GM21619 (cell line): ENCODE measurements around the gene SLCO2B1.

Experiments
- ATAC-seq: cut with Tn5 transposase; IDR thresholded peaks from one replicate; pipeline ENCODE4 v1.9.1; 2021; ENCODE audit not compliant: unreplicated experiment

Gene SLCO2B1

DNA sequence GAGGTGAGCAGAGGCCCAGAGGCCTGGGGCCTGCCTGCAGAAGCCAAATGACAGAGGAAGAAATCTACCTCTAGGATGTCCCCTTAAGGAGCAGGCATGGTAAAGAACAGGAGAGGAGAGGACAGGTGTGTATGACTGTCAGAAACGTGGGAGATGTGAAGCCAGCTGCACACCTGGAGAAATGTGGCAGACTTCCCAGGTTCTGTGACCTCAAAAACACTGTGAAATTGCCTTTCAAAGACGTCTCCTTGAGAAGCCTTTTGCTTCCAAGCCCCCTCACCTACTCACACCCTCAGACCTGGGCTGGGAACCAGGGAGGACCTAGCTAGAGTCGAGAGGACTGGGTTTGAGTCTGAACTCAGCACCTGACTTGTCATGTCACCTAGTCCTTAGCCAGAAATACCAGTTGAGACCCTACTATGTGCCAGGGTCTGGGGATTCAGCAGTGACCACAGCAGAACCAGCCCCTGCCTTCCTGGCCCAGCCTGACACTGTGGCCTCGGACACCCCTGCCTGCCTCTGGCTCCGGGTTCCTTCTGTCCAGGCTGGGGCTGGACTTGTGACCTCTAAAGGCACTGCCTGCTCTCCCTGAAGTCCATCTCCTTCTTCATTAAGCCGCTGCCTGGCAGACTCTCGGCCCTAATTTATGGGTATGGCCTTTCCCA, 95.2 kb downstream of the SLCO2B1 start:
- no peak for ATAC-seq

DNA sequence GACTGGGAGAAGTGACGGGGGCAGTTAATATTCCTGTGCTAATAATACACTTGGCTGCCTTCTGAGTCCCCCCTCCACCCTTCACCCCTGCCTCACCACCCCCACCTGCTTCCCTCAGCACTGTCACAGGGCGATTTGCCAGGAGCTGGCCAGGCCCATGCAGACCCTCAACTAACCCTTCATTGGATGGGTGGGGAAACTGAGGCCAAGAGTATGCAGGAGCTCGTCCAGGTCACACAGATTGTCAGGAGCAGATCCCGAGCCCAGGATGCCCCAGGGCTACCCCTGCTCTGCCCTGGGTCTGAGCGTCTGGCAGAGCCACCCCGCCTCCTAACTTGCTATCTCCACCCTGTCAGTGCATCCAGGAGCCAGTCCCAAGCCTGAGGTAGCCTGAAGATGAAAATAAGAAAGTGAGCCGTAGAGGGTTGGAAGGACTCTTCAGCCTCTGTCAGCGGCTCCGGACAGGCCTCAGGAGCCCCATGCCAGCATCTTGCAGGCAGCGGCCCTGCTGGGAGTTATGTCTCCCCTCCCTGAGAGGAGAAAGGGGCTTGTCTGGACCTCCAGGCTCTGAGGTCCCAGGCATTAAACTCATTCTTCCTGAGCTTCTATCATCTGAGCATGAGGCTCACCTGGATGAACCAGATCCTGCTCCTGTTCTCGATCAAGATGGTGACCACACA, 95.9 kb downstream of the SLCO2B1 start:
- ATAC-seq = no peak

DNA sequence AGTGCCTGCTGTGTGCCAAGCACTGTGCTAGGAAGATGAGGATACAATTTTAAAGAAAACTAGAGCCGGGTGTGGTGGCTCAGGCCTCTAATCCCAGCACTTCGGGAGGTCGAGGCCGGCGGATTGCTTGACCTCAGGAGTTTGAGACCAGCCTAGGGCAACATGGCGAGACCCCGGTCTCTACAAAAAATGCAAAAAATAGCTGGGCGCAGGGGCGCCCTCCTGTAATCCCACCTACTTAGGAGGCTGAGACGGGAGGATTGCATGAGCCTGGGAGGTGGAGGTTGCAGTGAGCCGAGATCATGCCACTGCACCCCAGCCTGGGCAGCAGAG, 98.0 kb downstream of the SLCO2B1 start:
- ATAC-seq = no peak

DNA sequence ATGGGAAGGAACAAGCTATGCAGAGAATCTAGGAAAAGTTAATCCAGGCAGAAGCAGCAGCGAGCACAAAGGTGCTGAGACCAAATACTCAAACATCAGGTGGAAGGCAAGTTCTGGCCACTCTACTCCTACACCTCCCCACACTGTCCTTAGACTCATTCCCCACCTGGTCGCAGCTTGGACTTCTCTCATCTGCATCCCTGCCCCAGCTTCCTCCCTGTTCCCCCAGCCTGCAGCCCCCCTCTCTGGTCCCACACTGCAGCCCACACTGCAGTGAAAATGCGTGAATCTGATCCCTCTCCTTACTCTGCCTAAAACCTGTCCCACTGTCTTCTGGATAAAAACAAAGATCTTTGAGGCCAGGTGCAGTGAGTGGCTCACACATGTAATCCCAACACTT, 98.8 kb downstream of the SLCO2B1 start:
- no peak for ATAC-seq

DNA sequence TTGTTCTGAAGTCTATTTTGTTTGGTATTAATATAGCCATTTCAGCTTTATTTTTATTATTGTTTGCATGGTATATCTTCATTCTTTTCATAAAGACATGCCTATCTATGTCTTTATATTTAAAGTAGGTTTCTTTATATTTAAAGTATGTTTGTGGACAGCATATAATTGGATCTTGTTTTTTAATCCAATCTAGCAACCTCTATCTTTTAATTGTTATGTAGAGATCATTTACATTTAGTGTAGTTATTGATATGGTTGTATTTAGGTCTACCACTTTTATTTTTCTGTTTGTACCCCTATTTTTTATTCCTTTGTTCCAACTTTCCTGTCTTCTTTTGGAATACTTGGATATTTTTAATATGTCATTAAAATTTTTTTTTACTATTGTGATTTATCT, 103.4 kb downstream of the SLCO2B1 start:
- ATAC-seq = no peak
